ENCODE data around the gene EEIG1. TPM values are rescaled to one million over a fixed set of nuclear protein-coding genes. Genes with fewer than 3 reads are reported as not detected.
A peak's percentile ranks its signal among the peaks of the same experiment; 100 is the strongest.

The EEIG1 gene
- total and polyA plus RNA-seq, 4 experiments from 2014 or later, result 95.4 to 550 (median 361) TPM

DNA sequence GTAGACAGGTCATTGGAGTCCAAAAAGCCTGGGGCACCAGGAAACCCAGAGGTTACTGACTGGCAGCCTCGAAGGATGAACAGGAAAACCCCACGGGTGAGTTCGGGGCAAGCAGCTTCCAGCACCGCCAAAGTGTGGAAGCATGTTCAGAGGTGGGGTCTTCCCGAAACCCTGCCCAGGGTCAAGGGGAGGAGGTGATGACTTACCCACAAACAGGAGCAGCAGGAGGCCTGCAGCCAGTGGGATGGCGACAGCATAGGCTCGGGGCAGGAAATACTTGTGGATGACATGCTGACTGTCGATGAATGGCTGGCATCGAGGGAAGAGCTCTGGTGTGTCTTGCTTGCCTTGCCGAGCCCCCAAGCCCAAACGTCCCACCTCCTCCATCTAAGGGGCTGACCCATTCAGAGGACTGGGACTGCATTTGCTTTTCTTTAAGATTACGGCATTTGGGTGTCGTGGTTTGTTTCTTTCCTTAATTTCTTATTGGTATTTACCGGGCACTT, 44.4 kb downstream of the EEIG1 start:
- Histone ChIP-seq H3K36me3 (ENCODE audit: insufficient read depth, low read length) (peaks cover 10% of the 10 kb centered on the region), H3K27me3 (ENCODE audit: insufficient read depth, low read length) (no peaks in the 10 kb centered on the region), H3K9me3 (ENCODE audit: control insufficient read depth in 1 of 2, low read length in 2 of 2) (no peaks in the 10 kb centered on the region), H3K4me3 (ENCODE audit: low read length in 2 of 2) (peak overlapping the region in 1 of 2 donors; percentile 73), H3K4me1 (ENCODE audit: insufficient read depth, low read length) (peaks cover 41% of the 10 kb centered on the region), H3K27ac (ENCODE audit: low read depth, low read length) (peak overlapping the region; percentile 75)
- ChIA-PET POLR2A (ENCODE audit: partially characterized antibody) (interaction anchor here (0.9 to 16.4 kb wide), 17 partner anchors 8 to 223 kb away, joined by 3 to 250 read pairs (median 4); partner anchors contain the start of genes BBLN, CDK9, EEIG1 and NAIF1), CTCF (ENCODE audit: partially characterized antibody) (interaction anchor here (1.2 to 11.2 kb wide), 4 partner anchors 19 to 149 kb away, joined by 3 to 216 read pairs (median 56); no protein-coding TSS in a partner anchor)
- intact Hi-C loops (cut with micrococcal nuclease), result loop anchor here (5.0 kb wide), 1 partner anchor 36 kb away; no protein-coding TSS in a partner anchor
- H3K4me1 Mint-ChIP-seq, result peaks cover 25 to 56% (median 44%) of the 10 kb centered on the region in 4 donors
- peak in 1 of 5 donors; percentile 31 for DNase-seq
- peak overlapping the region; percentile 58 to 97 (median 97) for H3K27ac Mint-ChIP-seq
- peak overlapping the region; percentile 82 to 98 (median 91) for H3K4me3 Mint-ChIP-seq
- H3K27me3 Mint-ChIP-seq, result no peaks in the 10 kb centered on the region
- H3K9me3 Mint-ChIP-seq, result peaks cover 0 to 8% (median 0%) of the 10 kb centered on the region in 8 donors
- H3K36me3 Mint-ChIP-seq, result peaks cover 19 to 26% of the 10 kb centered on the region in 2 donors

DNA sequence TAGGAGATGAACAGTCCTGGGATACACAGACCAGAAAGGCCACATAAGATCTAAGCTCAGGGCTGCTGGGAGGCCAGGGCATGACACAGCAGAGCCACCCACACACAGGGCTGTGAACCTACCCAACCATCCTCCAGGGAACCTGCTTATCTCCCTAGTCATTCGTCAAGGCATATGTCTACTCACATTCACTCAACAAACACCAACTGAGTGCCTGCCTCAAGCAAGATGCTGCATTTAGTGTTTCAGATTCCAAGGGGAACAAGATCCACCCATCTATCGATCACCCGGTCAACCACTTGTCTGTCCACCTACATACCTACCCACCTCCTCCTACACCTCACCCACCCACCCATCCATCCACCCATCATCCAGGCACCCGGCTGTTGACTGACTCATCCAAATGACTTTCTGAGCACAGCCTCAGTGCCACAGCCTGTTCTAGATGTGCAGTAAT, 45.0 kb downstream of the EEIG1 start:
- Mint-ChIP-seq H3K9me3 (peaks cover 0 to 10% (median 0%) of the 10 kb centered on the region in 8 donors), H3K4me1 (peaks cover 30 to 62% (median 49%) of the 10 kb centered on the region in 4 donors), H3K36me3 (peaks cover 14 to 22% of the 10 kb centered on the region in 2 donors), H3K4me3 (peak overlapping the region; percentile 82 to 98 (median 91)), H3K27ac (peak overlapping the region in 6 of 7 donors; percentile 32 to 97 (median 79)), H3K27me3 (no peaks in the 10 kb centered on the region)
- H3K4me3 ChIP-seq (ENCODE audit: low read length in 2 of 2), result no peak overlapping the region
- H3K9me3 ChIP-seq (ENCODE audit: control insufficient read depth in 1 of 2, low read length in 2 of 2), result no peaks in the 10 kb centered on the region
- intact Hi-C loops (cut with micrococcal nuclease), result loop anchor here (5.0 kb wide), 1 partner anchor 37 kb away; no protein-coding TSS in a partner anchor
- DNase-seq, result peak in 1 of 5 donors; percentile 32
- no peak overlapping the region for H3K27ac ChIP-seq (ENCODE audit: low read depth, low read length)
- CTCF ChIA-PET (ENCODE audit: partially characterized antibody), result interaction anchor here (0.6 to 11.2 kb wide), 2 partner anchors 100 to 110 kb away, joined by 3 to 216 read pairs; no protein-coding TSS in a partner anchor
- H3K4me1 ChIP-seq (ENCODE audit: insufficient read depth, low read length), result peaks cover 48% of the 10 kb centered on the region
- no peaks in the 10 kb centered on the region for H3K27me3 ChIP-seq (ENCODE audit: insufficient read depth, low read length)
- peaks cover 6% of the 10 kb centered on the region for H3K36me3 ChIP-seq (ENCODE audit: insufficient read depth, low read length)
- POLR2A ChIA-PET (ENCODE audit: partially characterized antibody), result interaction anchor here (1.6 to 1.9 kb wide), 2 partner anchors 29 to 224 kb away, joined by 4 to 6 read pairs; partner anchors contain the start of gene BBLN

GRCh38 chr9:127934986-127935385, 45.8 kb downstream of the EEIG1 start:
- Histone ChIP-seq H3K36me3 (ENCODE audit: insufficient read depth, low read length) (peaks cover 3% of the 10 kb centered on the region), H3K4me1 (ENCODE audit: insufficient read depth, low read length) (peaks cover 54% of the 10 kb centered on the region), H3K4me3 (ENCODE audit: low read length in 2 of 2) (no peak overlapping the region), H3K27ac (ENCODE audit: low read depth, low read length) (no peak overlapping the region), H3K9me3 (ENCODE audit: control insufficient read depth in 1 of 2, low read length in 2 of 2) (no peaks in the 10 kb centered on the region), H3K27me3 (ENCODE audit: insufficient read depth, low read length) (no peaks in the 10 kb centered on the region)
- peaks cover 32 to 62% (median 51%) of the 10 kb centered on the region in 4 donors for H3K4me1 Mint-ChIP-seq
- intact Hi-C loops (cut with micrococcal nuclease), result loop anchor here (5.0 kb wide), 1 partner anchor 37 kb away; no protein-coding TSS in a partner anchor
- peak overlapping the region in 2 of 7 donors; percentile 45 to 74 for H3K27ac Mint-ChIP-seq
- no peaks in the 10 kb centered on the region for H3K27me3 Mint-ChIP-seq
- CTCF ChIA-PET (ENCODE audit: partially characterized antibody), result interaction anchor here (11.2 kb wide), 1 partner anchor 101 kb away, joined by 216 read pairs; no protein-coding TSS in a partner anchor
- peaks cover 0 to 10% (median 0%) of the 10 kb centered on the region in 8 donors for H3K9me3 Mint-ChIP-seq
- H3K4me3 Mint-ChIP-seq, result peak overlapping the region in 3 of 8 donors; percentile 55 to 71 (median 64)
- peak in 1 of 5 donors; percentile 40 for DNase-seq
- POLR2A ChIA-PET (ENCODE audit: partially characterized antibody), result interaction anchor here (1.2 to 1.9 kb wide), 3 partner anchors 20 to 200 kb away, joined by 3 to 6 read pairs (median 6); partner anchors contain the start of gene TOR2A
- H3K36me3 Mint-ChIP-seq, result peaks cover 8 to 14% of the 10 kb centered on the region in 2 donors

DNA sequence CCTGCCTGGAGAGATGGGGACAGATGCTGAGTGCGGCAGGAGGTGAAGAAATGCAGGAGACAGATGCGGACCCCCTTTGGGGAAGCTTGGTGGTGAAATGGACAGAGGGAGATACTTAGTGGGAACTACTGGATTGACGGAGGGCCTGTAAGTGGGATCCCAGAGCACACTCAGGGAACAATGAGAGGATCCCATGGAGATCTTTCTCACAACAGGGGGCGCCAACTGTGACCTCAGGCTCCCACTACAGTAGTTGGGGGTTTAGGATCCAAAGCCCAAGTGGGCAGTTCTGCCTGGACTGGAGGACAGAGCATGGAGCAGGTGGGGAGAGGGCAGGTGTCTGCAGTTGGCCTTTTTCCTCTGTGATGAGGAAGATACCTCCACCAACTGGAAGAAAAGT, 46.5 kb downstream of the EEIG1 start:
- Mint-ChIP-seq H3K27me3 (no peaks in the 10 kb centered on the region), H3K4me3 (peak overlapping the region in 2 of 8 donors; percentile 44 to 52), H3K4me1 (peaks cover 34 to 69% (median 57%) of the 10 kb centered on the region in 4 donors), H3K36me3 (peaks cover 8 to 13% of the 10 kb centered on the region in 2 donors), H3K9me3 (peaks cover 0 to 10% (median 0%) of the 10 kb centered on the region in 8 donors), H3K27ac (peak overlapping the region in 4 of 7 donors; percentile 51 to 91 (median 60))
- H3K27me3 ChIP-seq (ENCODE audit: insufficient read depth, low read length), result no peaks in the 10 kb centered on the region
- H3K9me3 ChIP-seq (ENCODE audit: control insufficient read depth in 1 of 2, low read length in 2 of 2), result no peaks in the 10 kb centered on the region
- CTCF ChIA-PET (ENCODE audit: partially characterized antibody), result interaction anchor here (0.9 to 1.9 kb wide), 2 partner anchors 8 to 13 kb away, joined by 3 to 9 read pairs; no protein-coding TSS in a partner anchor
- POLR2A ChIA-PET (ENCODE audit: partially characterized antibody), result interaction anchor here (1.2 to 1.9 kb wide), 3 partner anchors 21 to 199 kb away, joined by 3 to 6 read pairs (median 6); partner anchors contain the start of gene TOR2A
- H3K4me1 ChIP-seq (ENCODE audit: insufficient read depth, low read length), result peaks cover 61% of the 10 kb centered on the region
- H3K36me3 ChIP-seq (ENCODE audit: insufficient read depth, low read length), result no peaks in the 10 kb centered on the region
- intact Hi-C loops (cut with micrococcal nuclease), result no loop called here
- no peak overlapping the region for H3K4me3 ChIP-seq (ENCODE audit: low read length in 2 of 2)
- H3K27ac ChIP-seq (ENCODE audit: low read depth, low read length), result no peak overlapping the region
- DNase-seq, result no peak

DNA sequence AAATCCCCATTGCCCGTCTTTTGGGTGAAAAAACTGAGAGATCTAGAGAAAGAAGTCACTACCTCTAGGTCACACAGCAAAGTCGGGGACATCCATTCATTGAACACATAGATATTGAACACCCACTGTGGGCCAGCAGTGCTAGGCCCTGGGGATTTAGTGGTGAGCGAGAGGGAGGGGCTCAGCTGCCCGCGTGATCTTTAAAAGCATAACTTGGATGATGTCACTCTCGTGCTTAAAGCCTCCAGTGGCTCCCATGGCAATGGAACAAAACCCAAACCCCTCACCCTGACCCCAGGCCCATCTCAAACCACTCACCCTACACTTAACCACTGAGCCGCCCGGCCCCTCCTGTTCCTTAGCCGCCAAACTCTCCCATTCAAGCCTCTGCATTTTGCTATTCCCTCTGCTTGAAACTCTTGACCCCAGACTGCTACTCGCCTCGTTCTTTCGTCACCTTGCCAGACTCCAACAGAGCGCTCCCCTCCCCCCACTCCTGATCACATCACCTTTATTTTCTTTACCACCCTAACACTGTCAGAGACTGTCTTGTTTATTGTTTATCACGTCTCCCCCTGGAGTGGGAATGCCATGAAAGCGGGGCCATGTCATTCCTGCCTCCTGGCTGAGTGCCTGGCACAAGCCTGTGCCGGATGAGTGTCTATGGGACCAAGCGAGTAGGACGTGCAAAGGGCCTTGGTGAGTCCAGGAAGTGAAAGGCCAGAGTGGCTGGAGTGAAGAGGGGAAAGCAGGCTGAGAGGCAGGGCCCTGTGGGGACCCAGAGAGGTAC, 49.5 kb downstream of the EEIG1 start:
- intact Hi-C loops (cut with micrococcal nuclease), result no loop called here
- peak overlapping the region; percentile 4 to 93 (median 64) for H3K27ac Mint-ChIP-seq
- Histone ChIP-seq H3K36me3 (ENCODE audit: insufficient read depth, low read length) (no peaks in the 10 kb centered on the region), H3K27ac (ENCODE audit: low read depth, low read length) (no peak overlapping the region), H3K27me3 (ENCODE audit: insufficient read depth, low read length) (no peaks in the 10 kb centered on the region), H3K9me3 (ENCODE audit: control insufficient read depth in 1 of 2, low read length in 2 of 2) (no peaks in the 10 kb centered on the region), H3K4me1 (ENCODE audit: insufficient read depth, low read length) (peaks cover 70% of the 10 kb centered on the region), H3K4me3 (ENCODE audit: low read length in 2 of 2) (peak overlapping the region in 1 of 2 donors; percentile 54)
- H3K27me3 Mint-ChIP-seq, result no peaks in the 10 kb centered on the region
- peaks cover 24 to 57% (median 43%) of the 10 kb centered on the region in 4 donors for H3K4me1 Mint-ChIP-seq
- H3K36me3 Mint-ChIP-seq, result peaks cover 0 to 8% of the 10 kb centered on the region in 2 donors
- H3K9me3 Mint-ChIP-seq, result peaks cover 0 to 7% (median 0%) of the 10 kb centered on the region in 8 donors
- POLR2A ChIA-PET (ENCODE audit: partially characterized antibody), result no interaction called here
- peak in 1 of 5 donors; percentile 66 for DNase-seq
- H3K4me3 Mint-ChIP-seq, result peak overlapping the region; percentile 65 to 85 (median 76)
- CTCF ChIA-PET (ENCODE audit: partially characterized antibody), result interaction anchor here (1.2 to 1.6 kb wide), 3 partner anchors 12 to 196 kb away, joined by 3 to 6 read pairs (median 4); partner anchors contain the start of gene TOR2A

All from CD4-positive, alpha-beta memory T cell (primary cell).